Measurements from ENCODE around the gene GPR146. TPM values are rescaled to one million over a fixed set of nuclear protein-coding genes. Genes with fewer than 3 reads are reported as not detected.
"Not testable (repeated sequence)": the region's sequence is repeated elsewhere in the genome, so short reads cannot be mapped to it uniquely, and the experiment has no call there.

Gene GPR146
- total RNA-seq, 1 donor from 2014 or later, result 17.0 TPM

DNA sequence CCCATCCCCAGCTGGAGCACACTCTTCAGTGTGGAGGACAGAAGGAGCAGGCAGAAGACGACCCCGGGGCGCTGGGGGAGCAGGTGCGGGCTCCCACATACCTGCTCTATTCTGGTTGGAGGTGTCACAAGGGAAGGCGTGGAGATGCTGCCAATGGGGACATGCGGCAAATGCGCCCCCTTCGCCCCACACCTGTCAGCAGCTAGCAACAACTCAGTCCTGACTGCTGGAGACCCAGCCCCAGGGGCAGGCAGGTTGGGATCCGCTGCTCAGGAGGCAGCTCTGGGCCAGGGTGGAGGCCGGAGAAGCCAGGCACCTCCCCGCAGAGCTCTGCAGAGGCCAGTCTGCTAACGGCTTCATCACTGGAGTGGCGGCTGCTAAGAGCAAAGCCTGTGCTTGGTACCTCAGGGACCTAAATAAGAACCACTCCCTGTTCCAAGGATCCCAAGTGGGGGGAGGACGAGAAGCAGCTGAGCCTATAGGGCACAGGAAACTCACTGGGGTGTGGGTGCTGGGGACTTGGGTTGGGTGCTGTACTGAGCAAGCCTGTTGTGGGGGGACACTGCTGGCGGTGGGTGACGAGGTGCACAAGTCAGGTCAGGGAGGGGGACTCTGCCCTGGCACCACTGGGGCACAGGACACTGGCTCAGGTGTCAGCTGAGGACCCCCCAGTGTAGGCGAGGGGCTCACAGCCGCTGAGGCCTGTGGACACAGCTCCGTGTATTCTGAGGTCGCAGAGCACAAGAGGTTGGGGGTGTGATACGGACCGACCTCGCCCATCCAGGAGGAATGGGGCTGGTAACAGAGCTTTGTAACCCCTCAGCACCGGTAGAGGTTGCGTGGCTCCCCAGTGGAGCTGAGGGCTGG is 19.2 kb upstream of the GPR146 start:
- intact Hi-C loops (cut with micrococcal nuclease), result no loop called here

DNA sequence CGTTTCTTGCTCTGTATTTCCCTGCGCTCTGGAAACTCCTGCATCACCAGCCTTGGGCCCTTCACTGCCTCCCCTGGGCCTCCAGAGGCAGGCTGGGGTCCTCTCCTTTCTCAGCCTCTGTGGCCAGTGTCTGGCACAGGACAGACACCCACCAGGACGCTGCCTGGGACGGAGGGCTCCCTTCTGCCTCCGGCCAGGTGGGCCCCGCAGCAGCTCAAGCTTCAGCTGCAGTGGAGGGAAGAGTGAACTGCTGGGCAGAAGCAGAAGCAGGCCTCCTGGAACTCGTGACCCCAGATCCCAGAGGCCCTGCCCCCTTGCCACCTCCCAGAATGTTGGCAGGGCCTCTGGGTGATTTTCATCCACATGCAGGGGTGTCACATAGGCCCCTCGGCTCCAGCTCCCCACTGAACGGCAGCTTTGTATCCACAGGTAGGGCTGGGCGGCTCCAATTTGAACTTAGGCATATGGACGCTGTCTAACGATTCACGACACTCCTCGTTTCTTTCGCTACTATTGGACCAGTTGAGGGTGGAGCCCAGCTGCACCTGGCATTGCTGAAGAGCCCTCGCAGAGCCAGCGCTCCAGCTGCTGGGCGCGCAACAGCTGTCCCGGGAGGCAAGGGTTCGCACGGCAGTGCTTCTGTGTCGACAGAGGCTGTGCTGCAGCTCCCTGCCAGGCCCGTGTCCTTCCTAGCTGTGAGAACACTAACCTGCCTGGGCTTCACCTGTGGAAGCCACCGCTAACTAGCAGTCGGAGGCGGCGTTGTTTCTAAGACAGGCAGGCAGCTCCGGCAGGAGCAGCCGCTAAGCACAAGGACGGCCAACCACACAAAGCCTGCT is 18.4 kb upstream of the GPR146 start:
- intact Hi-C loops (cut with micrococcal nuclease), result no loop called here

GRCh38 chr7:1026721-1027161 is 17.6 kb upstream of the GPR146 start:
- intact Hi-C loops (cut with micrococcal nuclease), result no loop called here

- intact Hi-C loops (cut with micrococcal nuclease), result loop anchor here (1.0 to 2.0 kb wide), 2 partner anchors 37 to 52 kb away; partner anchors contain the start of gene COX19
Measured at GRCh38 chr7:1027242-1028043, 16.9 kb upstream of the GPR146 start.

- intact Hi-C loops (cut with micrococcal nuclease), result loop anchor here (1.0 to 2.0 kb wide), 2 partner anchors 37 to 53 kb away; partner anchors contain the start of gene COX19
Measured at GRCh38 chr7:1028044-1028770, 16.1 kb upstream of the GPR146 start.

DNA sequence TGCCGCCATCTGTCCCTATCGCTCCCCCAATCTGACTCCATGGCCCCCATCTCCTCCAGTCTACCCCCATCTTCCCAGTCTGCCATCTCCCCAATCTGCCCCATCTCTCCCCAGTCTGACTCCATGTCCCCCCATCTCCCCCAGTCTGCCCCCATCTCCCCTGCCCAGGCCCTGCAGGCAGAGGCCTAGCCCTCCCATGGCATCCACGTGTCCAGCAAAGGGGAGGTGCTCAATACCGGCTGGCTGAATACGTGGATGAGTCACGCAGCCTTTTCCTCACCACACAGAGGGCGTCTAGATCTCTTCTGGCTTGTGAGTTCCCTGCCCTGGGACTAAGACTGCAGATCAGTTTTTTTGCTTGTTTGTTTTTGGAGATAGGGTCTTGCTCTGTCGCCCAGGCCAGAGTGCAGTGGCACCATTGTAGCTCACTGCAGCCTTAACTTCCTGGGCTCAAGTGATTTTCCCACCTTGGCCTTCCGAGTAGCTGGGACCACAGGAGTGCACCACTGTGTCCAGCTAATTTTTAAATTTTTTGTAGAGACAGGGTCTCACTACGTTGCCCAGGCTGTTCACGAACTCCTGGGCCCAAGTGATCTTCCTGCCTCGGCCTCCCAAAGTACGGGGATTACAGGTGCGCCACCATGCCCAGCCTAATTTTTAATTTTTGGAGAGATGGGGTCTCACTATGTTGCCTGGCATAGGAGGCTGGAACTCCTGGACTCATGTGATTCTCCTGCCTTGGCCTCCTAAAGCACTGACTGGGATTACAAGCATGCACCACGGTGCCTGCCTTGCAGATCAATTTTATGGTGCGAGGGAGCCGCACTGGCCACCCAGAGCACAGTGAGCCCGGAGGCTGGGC is 15.3 kb upstream of the GPR146 start:
- intact Hi-C loops (cut with micrococcal nuclease), result loop anchor here (1.0 to 2.0 kb wide), 3 partner anchors 17 to 54 kb away; partner anchors contain the start of gene COX19

DNA sequence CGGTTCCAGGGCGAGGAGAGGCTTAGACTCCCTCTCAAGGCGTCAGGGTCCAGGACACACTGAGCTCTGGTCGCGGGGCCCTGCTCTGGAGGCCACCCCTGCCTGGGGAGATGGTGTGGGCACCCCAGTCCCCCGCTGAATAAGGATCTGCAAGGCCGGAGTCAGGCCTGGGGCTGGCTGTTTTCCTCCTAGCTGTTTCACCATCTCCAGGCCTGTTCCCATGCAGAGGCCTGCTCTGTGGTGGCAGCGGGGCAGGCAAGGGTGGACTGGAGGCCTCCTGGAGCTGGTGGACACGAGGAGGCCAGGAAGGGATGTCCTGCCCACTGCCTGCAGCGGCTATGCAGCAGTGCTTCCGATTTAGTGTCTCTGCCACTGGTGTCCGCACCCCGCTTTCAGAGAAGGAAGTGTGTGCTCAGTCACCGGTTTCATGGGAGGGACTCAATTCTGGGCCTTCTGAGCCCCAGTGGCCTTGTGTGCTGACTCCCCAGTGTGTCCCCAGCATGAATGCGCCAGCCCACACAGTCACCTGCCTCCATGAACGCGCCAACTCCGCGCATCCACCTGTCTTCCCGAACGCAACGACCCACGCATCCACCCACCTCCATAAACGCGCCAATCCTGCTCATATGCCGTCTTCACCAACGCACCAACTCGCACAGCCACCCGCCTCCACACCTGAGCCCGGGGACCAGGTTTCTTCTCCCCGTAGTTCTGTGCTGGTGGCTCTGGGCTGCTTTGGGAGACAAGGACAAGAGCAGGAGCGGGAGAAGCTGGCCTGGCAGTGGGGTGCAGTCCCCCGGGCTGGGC is 14.5 kb upstream of the GPR146 start:
- intact Hi-C loops (cut with micrococcal nuclease), result loop anchor here (1.0 to 2.0 kb wide), 2 partner anchors 16 to 35 kb away; no protein-coding TSS in a partner anchor

DNA sequence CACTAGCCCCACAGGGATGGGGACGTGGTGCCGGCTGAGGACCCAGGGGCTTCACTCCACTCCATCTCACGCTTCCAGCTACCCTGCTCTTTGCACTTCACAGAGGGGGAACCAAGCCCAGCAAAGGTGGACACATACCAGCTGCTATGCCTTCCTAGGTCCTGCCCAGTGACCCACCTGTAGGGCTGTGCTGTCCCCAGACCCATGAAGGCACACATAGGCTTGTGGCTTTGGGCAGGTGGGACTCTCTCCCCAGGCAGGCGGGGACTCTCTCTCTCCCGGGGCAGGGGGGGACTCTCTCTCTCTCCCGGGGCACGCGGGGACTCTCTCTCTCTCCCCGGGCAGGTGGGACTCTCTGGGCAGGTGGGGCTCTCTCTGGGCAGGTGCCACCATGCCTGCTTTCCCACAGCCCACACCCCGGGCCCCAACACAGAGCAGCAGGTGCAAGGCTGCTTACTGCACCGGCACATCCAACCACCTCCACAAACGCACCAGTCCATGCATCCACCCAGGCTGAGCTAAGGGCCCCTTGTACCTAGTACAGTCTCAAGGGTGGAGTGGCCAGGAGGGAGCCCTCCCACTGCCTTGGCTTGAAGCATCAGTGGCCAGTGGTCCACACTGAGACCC is 13.8 kb upstream of the GPR146 start:
- intact Hi-C loops (cut with micrococcal nuclease), result no loop called here

DNA sequence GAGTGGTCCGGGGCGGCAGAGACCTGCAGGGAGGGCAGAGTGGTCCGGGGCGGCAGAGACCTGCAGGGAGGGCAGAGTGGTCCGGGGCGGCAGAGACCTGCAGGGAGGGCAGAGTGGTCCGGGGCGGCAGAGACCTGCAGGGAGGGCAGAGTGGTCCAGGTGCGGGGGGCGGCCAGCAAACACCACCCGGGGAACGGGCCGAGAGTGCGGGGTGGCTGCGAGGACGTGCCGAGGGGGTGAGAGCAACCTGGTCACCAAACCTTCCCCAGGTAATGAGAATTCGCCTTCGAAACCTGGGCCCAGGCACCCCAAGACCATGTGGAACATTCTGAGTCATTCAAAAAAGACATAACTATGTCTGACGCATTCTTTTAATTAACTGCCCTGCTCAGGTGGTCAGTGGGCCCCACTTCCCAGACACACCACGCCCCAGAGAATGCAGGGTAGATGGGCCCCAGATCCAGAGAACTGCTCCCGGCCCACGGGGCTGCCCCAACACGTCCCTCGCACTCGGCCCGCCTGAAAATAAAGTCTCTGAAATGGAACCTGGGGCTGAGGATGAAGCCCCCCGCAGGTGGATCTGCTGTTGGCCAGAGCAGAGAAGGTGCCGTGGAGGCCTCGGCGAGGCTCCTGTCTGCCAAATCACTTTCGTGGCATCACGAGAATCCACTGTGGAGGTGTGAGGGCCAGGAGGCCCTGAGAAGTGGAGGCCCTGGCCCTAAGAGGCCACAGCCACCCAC is 12.5 kb upstream of the GPR146 start:
- intact Hi-C loops (cut with micrococcal nuclease), result no loop called here

GRCh38 chr7:1032536-1033181 is 11.7 kb upstream of the GPR146 start:
- intact Hi-C loops (cut with micrococcal nuclease), result no loop called here

GRCh38 chr7:1033546-1034145 is 10.7 kb upstream of the GPR146 start:
- intact Hi-C loops (cut with micrococcal nuclease), result no loop called here

GRCh38 chr7:1034769-1035168 is 9.6 kb upstream of the GPR146 start:
- intact Hi-C loops (cut with micrococcal nuclease), result not testable (repeated sequence)

DNA sequence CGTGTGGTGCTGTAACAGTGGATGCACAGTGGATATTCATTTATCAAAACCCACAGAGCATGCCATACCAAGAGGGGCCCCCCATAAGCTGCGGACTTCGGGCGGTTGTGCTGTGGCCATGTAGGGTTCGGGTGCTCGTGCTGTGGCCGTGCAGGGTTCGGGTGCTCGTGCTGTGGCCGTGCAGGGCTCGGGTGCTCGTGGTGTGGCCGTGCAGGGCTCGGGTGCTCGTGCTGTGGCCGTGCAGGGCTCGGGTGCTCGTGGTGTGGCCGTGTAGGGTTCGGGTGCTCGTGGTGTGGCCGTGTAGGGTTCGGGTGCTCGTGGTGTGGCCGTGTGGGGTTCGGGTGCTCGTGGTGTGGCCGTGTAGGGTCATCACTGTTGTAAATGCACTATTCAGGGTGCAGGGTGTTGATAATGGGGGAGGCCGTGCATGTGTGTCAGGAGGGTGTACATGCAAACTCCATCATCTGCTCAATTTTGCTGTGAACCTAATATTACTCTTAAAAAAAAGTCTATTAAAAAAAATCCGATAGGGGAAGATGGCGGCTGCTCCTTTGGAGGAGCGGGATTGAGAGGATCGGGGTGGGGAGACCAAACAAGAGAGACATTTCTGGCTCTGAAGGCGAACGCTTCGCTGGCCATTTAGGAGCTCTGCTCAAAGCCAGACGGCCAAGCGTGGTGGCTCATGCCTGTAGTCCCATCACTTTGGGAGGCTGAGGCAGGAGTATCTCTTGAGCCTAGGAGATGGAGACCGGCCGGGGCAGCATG is 8.0 kb upstream of the GPR146 start:
- intact Hi-C loops (cut with micrococcal nuclease), result not testable (repeated sequence)

DNA sequence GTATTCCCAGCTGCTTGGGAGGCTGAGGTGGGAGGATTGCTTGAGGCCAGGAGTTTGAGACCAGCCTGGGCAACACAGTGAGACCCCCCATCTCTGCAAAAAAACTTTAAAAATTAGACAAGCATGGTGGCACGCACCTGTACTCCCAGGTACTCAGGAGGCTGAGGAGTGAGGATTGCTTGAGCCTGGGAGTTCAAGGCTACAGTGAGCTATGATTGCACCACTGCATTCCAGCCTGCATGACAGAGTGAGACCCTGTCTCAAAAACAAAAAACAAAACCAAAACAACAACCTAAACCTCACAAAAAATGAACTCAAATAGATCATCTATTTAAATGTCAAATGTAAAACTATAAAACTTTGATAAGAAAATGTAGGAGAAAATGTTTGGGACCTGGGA is 4.1 kb upstream of the GPR146 start:
- intact Hi-C loops (cut with micrococcal nuclease), result loop anchor here (5.0 kb wide), 3 partner anchors 97 to 223 kb away; partner anchors contain the start of gene GET4

- intact Hi-C loops (cut with micrococcal nuclease), result loop anchor here (5.0 kb wide), 3 partner anchors 97 to 223 kb away; partner anchors contain the start of gene GET4
Measured at GRCh38 chr7:1040790-1041189, 3.6 kb upstream of the GPR146 start.

All from T-helper 2 cell treated with Interferon-gamma antibody and Interleukin-4, amounts not matched to agents 100 ng/mL and 5 ng/mL, for 36 hours (primary cell).